Parathyroid adenoma (tissue), 2 donors: ENCODE measurements around the gene FBXL7.

Experiments used
- H2AFZ ChIP-seq: fragments of 300-600 bp; sonication (generic); one replicate; pipeline ENCODE4 v1.7.0; 2017; ENCODE audit warnings: antibody characterized with exemption, mild to moderate bottlenecking
- H3K27ac ChIP-seq: fragments of 300-600 bp; sonication (generic); one replicate; pipeline ENCODE4 v1.7.0; 2017
- H3K27me3 ChIP-seq: fragments of 300-600 bp; sonication (generic); one replicate; pipeline ENCODE4 v1.7.0; 2017; ENCODE audit warnings: low read length; ENCODE audit not compliant: control insufficient read depth, insufficient read depth
- H3K36me3 ChIP-seq: fragments of 300-600 bp; sonication (generic); one replicate; pipeline ENCODE4 v1.7.0; 2017; ENCODE audit warnings: low read length; ENCODE audit not compliant: control insufficient read depth, insufficient read depth
- H3K4me1 ChIP-seq: fragments of 300-600 bp; sonication (generic); one replicate; pipeline ENCODE4 v1.7.0; 2017; ENCODE audit warnings: control low read depth
- H3K4me2 ChIP-seq: fragments of 300-600 bp; sonication (generic); one replicate; pipeline ENCODE4 v1.7.0; 2017; ENCODE audit warnings: low read length
- H3K4me3 ChIP-seq: fragments of 300-600 bp; sonication (generic); one replicate; pipeline ENCODE4 v1.7.0; 2017; ENCODE audit warnings: low read depth, low read length
- H3K79me2 ChIP-seq: fragments of 300-600 bp; sonication (generic); one replicate; pipeline ENCODE4 v1.7.0; 2017; ENCODE audit warnings: control low read depth
- H3K9ac ChIP-seq: fragments of 300-600 bp; sonication (generic); one replicate; pipeline ENCODE4 v1.7.0; 2017; ENCODE audit warnings: mild to moderate bottlenecking
- H3K9me3 ChIP-seq: fragments of 300-600 bp; sonication (generic); one replicate; pipeline ENCODE4 v1.7.0; 2017; ENCODE audit warnings: low read length; ENCODE audit not compliant: control insufficient read depth
- TF ChIP-seq, protein P1 (sequence below): fragments of 300-600 bp; sonication (generic); IDR thresholded peaks from one replicate; pipeline ENCODE4 v1.7.0; 2017; ENCODE audit warnings: antibody characterized with exemption, mild to moderate bottlenecking
- donor health status: primary hyperparathyroidism.

The FBXL7 gene

DNA sequence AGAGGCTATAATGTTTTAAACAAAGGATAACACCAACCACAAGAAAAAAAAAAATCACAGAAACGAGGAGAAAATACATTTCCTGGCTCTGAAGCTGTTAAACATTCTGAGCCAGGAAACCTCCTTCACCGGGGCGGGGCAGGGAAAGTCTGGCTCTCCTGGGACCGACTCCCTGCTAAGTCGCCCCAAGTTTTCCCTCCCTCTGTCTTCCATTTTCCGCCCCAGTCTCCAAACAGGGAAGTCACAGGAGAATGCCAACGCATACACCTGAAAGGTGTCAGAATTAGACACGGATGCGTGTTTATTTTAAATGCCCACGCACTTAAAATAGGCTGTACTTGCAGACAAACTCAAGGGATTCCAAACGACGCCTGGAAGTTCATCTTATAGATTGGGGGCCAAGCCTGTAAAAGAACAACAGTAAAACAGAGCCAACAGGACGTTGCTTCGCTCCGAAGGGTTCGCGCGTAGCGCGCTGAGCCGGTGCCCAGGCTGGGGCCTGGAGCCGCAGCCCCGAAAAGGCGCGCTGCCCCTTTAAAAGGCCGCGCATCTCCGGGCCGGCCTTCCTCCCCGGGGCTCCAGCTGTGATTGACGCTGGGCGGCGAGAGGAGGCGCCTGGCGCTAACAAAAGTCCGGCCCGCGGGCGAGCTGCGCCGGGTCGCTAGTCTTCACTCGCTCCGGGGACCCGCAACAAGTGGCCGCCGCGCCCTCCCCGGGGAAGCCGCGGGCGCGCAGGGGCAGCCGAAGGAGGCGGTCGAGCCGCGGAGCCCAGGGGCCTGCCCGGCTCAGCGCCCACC lies at the start of gene FBXL7:
Gene FBXL7 (plus strand): TSS at position 653 of the 797 bp plus-strand sequence.
- peak within 1 kb of the TSS; percentile 14 for H3K27ac ChIP-seq
- H3K4me3 ChIP-seq, result peak within 1 kb of the TSS; percentile 57
- no peak within 1 kb of the TSS for H3K9ac ChIP-seq
- peaks cover 5% of the 10 kb centered on the region for H3K27me3 ChIP-seq
- no peaks in the 10 kb centered on the region for H3K9me3 ChIP-seq
- peak within 1 kb of the TSS; percentile 73 for H3K4me2 ChIP-seq
- H3K36me3 ChIP-seq, result no peaks in the 10 kb centered on the region
- no peaks in the 10 kb centered on the region for H3K79me2 ChIP-seq
- no peaks in the 10 kb centered on the region for H3K4me1 ChIP-seq
- peak within 1 kb of the TSS; percentile 62 for H2AFZ ChIP-seq
- TF ChIP-seq, protein P1, sequence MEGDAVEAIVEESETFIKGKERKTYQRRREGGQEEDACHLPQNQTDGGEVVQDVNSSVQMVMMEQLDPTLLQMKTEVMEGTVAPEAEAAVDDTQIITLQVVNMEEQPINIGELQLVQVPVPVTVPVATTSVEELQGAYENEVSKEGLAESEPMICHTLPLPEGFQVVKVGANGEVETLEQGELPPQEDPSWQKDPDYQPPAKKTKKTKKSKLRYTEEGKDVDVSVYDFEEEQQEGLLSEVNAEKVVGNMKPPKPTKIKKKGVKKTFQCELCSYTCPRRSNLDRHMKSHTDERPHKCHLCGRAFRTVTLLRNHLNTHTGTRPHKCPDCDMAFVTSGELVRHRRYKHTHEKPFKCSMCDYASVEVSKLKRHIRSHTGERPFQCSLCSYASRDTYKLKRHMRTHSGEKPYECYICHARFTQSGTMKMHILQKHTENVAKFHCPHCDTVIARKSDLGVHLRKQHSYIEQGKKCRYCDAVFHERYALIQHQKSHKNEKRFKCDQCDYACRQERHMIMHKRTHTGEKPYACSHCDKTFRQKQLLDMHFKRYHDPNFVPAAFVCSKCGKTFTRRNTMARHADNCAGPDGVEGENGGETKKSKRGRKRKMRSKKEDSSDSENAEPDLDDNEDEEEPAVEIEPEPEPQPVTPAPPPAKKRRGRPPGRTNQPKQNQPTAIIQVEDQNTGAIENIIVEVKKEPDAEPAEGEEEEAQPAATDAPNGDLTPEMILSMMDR, result no peak

- TF ChIP-seq, protein P1, result no peak
- no peak overlapping the region for H3K27ac ChIP-seq
- no peak overlapping the region for H3K4me3 ChIP-seq
- no peak overlapping the region for H3K4me2 ChIP-seq
- no peak overlapping the region for H3K9ac ChIP-seq
- no peaks in the 10 kb centered on the region for H3K27me3 ChIP-seq
- no peaks in the 10 kb centered on the region for H3K4me1 ChIP-seq
- no peaks in the 10 kb centered on the region for H3K9me3 ChIP-seq
- H3K36me3 ChIP-seq, result no peaks in the 10 kb centered on the region
- no peaks in the 10 kb centered on the region for H3K79me2 ChIP-seq
- no peak overlapping the region for H2AFZ ChIP-seq
These were observed 49.5 kb upstream of the FBXL7 start for GRCh38 chr5:15450473-15450872.

GRCh38 chr5:15450949-15451348 lies 49.0 kb upstream of the FBXL7 start:
- TF ChIP-seq, protein P1, result no peak
- no peak overlapping the region for H3K27ac ChIP-seq
- no peaks in the 10 kb centered on the region for H3K4me1 ChIP-seq
- no peak overlapping the region for H3K4me3 ChIP-seq
- H3K36me3 ChIP-seq, result no peaks in the 10 kb centered on the region
- no peak overlapping the region for H2AFZ ChIP-seq
- no peak overlapping the region for H3K9ac ChIP-seq
- no peaks in the 10 kb centered on the region for H3K9me3 ChIP-seq
- H3K4me2 ChIP-seq, result no peak overlapping the region
- H3K27me3 ChIP-seq, result no peaks in the 10 kb centered on the region
- no peaks in the 10 kb centered on the region for H3K79me2 ChIP-seq

- Histone ChIP-seq H3K4me1 (no peaks in the 10 kb centered on the region), H3K36me3 (no peaks in the 10 kb centered on the region), H3K9me3 (no peaks in the 10 kb centered on the region), H3K4me2 (no peak overlapping the region), H3K27ac (no peak overlapping the region), H2AFZ (no peak overlapping the region), H3K9ac (no peak overlapping the region), H3K4me3 (no peak overlapping the region), H3K79me2 (no peaks in the 10 kb centered on the region), H3K27me3 (no peaks in the 10 kb centered on the region)
- TF ChIP-seq, protein P1, result no peak
These were observed 48.0 kb upstream of the FBXL7 start for GRCh38 chr5:15452030-15452429.

DNA sequence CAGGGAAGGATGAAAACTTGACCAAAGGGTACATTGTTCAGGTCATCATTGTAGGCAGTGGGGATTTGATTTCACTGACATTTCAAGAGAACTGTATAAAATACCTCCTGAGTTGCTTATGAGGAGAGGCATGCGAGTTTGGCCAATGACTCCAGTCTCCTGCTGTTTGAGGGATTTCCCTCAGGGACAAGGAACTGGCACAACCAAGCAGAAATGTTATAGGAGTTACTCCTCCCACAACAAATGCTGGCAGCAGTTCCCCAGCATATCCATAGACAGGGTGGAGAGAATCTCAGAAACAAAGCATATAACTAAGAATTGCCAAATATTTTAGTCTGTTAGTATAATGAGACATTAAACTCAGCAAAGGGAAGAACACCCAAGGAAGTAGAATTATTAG lies 47.2 kb upstream of the FBXL7 start:
- H3K36me3 ChIP-seq, result no peaks in the 10 kb centered on the region
- no peak overlapping the region for H3K4me2 ChIP-seq
- no peak overlapping the region for H3K9ac ChIP-seq
- H3K4me1 ChIP-seq, result no peaks in the 10 kb centered on the region
- no peaks in the 10 kb centered on the region for H3K9me3 ChIP-seq
- H3K79me2 ChIP-seq, result no peaks in the 10 kb centered on the region
- no peak overlapping the region for H3K4me3 ChIP-seq
- no peak overlapping the region for H3K27ac ChIP-seq
- no peak overlapping the region for H2AFZ ChIP-seq
- no peaks in the 10 kb centered on the region for H3K27me3 ChIP-seq
- TF ChIP-seq, protein P1, result no peak
